ENCODE results near the gene BECN2. TPM values are rescaled to one million over a fixed set of nuclear protein-coding genes. Genes with fewer than 3 reads are reported as not detected.

BECN2 gene
- polyA plus RNA-seq, 2 donors: not detected

GRCh38 chr1:241934866-241935265, 22.7 kb upstream of the BECN2 start:
- Histone ChIP-seq H3K27ac (ENCODE audit: low read depth in 2 of 2, low read length in 1 of 2) (no peak overlapping the region), H3K27me3 (ENCODE audit: control insufficient read depth in 1 of 2, insufficient read depth in 2 of 2, low read length in 2 of 2) (no peaks in the 10 kb centered on the region), H3K4me3 (ENCODE audit: low read depth in 1 of 2, low read length in 2 of 2) (no peak overlapping the region), H3K9me3 (ENCODE audit: control insufficient read depth in 2 of 2, insufficient read depth in 1 of 2, low read depth in 1 of 2, low read length in 1 of 2) (no peaks in the 10 kb centered on the region), H3K36me3 (ENCODE audit: control insufficient read depth in 2 of 2, insufficient read depth in 2 of 2, low read length in 1 of 2) (no peaks in the 10 kb centered on the region), H3K4me1 (ENCODE audit: control insufficient read depth in 2 of 2, insufficient read depth in 2 of 2, low read length in 1 of 2) (peaks cover 0 to 2% of the 10 kb centered on the region in 2 donors)
- 69% methylated on average over 7 of the region's 7 CpGs for WGBS, 2 donors

DNA sequence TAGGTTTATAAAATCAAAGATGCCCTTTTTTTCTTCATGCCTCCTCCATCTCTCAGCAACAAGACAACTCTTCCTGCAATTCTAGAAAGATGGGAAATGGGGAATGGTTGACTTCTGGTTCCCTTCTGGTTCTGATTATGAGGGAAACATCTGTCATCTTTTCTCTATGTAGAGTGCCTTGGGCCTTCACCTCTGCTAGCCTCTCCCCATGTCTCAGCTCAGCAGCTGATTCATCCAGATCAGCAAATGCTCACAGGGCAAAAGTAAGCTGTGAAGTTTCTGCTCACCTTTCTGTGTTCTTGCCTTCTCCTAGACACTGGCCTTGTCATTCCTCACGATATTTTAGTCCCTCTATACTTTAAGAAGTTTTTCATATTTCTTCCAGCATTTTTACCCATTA, 17.8 kb upstream of the BECN2 start:
- H3K27ac ChIP-seq (ENCODE audit: low read depth in 2 of 2, low read length in 1 of 2): no peak overlapping the region
- H3K4me1 ChIP-seq (ENCODE audit: control insufficient read depth in 2 of 2, insufficient read depth in 2 of 2, low read length in 1 of 2): no peaks in the 10 kb centered on the region
- H3K9me3 ChIP-seq (ENCODE audit: control insufficient read depth in 2 of 2, insufficient read depth in 1 of 2, low read depth in 1 of 2, low read length in 1 of 2): no peaks in the 10 kb centered on the region
- H3K4me3 ChIP-seq (ENCODE audit: low read depth in 1 of 2, low read length in 2 of 2): no peak overlapping the region
- H3K27me3 ChIP-seq (ENCODE audit: control insufficient read depth in 1 of 2, insufficient read depth in 2 of 2, low read length in 2 of 2): no peaks in the 10 kb centered on the region
- 71 to 85% methylated on average over 1 of the region's 1 CpG for WGBS, 2 donors
- no peaks in the 10 kb centered on the region for H3K36me3 ChIP-seq (ENCODE audit: control insufficient read depth in 2 of 2, insufficient read depth in 2 of 2, low read length in 1 of 2)

GRCh38 chr1:241942738-241943137, 14.8 kb upstream of the BECN2 start:
- no peaks in the 10 kb centered on the region for H3K9me3 ChIP-seq (ENCODE audit: control insufficient read depth in 2 of 2, insufficient read depth in 1 of 2, low read depth in 1 of 2, low read length in 1 of 2)
- H3K27me3 ChIP-seq (ENCODE audit: control insufficient read depth in 1 of 2, insufficient read depth in 2 of 2, low read length in 2 of 2): no peaks in the 10 kb centered on the region
- no peaks in the 10 kb centered on the region for H3K4me1 ChIP-seq (ENCODE audit: control insufficient read depth in 2 of 2, insufficient read depth in 2 of 2, low read length in 1 of 2)
- WGBS, 2 donors: 71 to 73% methylated on average over 4 of the region's 4 CpGs
- no peak overlapping the region for H3K4me3 ChIP-seq (ENCODE audit: low read depth in 1 of 2, low read length in 2 of 2)
- no peaks in the 10 kb centered on the region for H3K36me3 ChIP-seq (ENCODE audit: control insufficient read depth in 2 of 2, insufficient read depth in 2 of 2, low read length in 1 of 2)
- H3K27ac ChIP-seq (ENCODE audit: low read depth in 2 of 2, low read length in 1 of 2): no peak overlapping the region

DNA sequence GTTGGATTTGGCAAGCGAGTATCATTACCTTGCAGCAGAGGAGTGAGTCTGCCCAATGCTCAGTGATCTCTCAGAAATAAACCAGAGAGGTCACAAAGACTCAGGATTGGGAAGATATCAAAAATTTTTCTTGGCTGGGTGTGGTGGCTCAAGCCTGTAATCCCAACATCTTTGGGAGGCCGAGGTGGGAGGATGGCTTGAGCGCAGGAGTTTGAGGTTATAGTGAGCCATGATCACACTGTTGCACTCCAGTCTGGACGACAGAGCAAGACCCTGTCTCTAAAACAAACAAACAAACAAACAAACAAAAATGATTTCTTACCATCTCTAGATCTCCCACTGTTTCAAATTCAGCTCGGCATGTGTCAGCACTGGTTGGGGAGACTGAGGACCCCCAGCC, 13.3 kb upstream of the BECN2 start:
- no peaks in the 10 kb centered on the region for H3K9me3 ChIP-seq (ENCODE audit: control insufficient read depth in 2 of 2, insufficient read depth in 1 of 2, low read depth in 1 of 2, low read length in 1 of 2)
- no peaks in the 10 kb centered on the region for H3K36me3 ChIP-seq (ENCODE audit: control insufficient read depth in 2 of 2, insufficient read depth in 2 of 2, low read length in 1 of 2)
- H3K4me3 ChIP-seq (ENCODE audit: low read depth in 1 of 2, low read length in 2 of 2): no peak overlapping the region
- no peak overlapping the region for H3K27ac ChIP-seq (ENCODE audit: low read depth in 2 of 2, low read length in 1 of 2)
- 75 to 82% methylated on average over 5 of the region's 5 CpGs for WGBS, 2 donors
- H3K27me3 ChIP-seq (ENCODE audit: control insufficient read depth in 1 of 2, insufficient read depth in 2 of 2, low read length in 2 of 2): no peaks in the 10 kb centered on the region
- no peaks in the 10 kb centered on the region for H3K4me1 ChIP-seq (ENCODE audit: control insufficient read depth in 2 of 2, insufficient read depth in 2 of 2, low read length in 1 of 2)

DNA sequence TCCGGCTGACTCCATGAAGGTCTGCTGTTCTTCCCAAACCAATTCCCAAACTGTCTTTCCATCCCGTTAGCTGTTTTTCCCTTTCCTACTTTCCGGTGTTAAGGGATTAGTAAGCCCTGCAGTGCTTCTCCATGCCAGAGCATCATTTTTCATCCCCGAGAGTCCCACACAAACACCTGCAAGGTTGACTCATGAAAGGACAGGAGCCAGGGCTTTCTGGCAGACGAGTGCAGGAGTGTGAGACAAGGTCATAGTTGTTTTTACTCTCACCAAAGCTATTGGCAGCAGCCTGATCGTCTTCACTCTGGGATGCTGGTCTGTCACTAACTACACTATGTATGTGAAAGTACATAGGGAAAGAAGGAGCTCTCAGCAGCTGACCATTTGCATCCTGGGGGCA, 10.2 kb upstream of the BECN2 start:
- Histone ChIP-seq H3K4me1 (ENCODE audit: control insufficient read depth in 2 of 2, insufficient read depth in 2 of 2, low read length in 1 of 2) (no peaks in the 10 kb centered on the region), H3K36me3 (ENCODE audit: control insufficient read depth in 2 of 2, insufficient read depth in 2 of 2, low read length in 1 of 2) (no peaks in the 10 kb centered on the region), H3K4me3 (ENCODE audit: low read depth in 1 of 2, low read length in 2 of 2) (no peak overlapping the region), H3K27ac (ENCODE audit: low read depth in 2 of 2, low read length in 1 of 2) (no peak overlapping the region), H3K27me3 (ENCODE audit: control insufficient read depth in 1 of 2, insufficient read depth in 2 of 2, low read length in 2 of 2) (no peaks in the 10 kb centered on the region), H3K9me3 (ENCODE audit: control insufficient read depth in 2 of 2, insufficient read depth in 1 of 2, low read depth in 1 of 2, low read length in 1 of 2) (no peaks in the 10 kb centered on the region)
- WGBS, 2 donors: 39 to 55% methylated on average over 6 of the region's 6 CpGs

GRCh38 chr1:241950390-241950789, 7.2 kb upstream of the BECN2 start:
- H3K27me3 ChIP-seq (ENCODE audit: control insufficient read depth in 1 of 2, insufficient read depth in 2 of 2, low read length in 2 of 2): no peaks in the 10 kb centered on the region
- no peaks in the 10 kb centered on the region for H3K36me3 ChIP-seq (ENCODE audit: control insufficient read depth in 2 of 2, insufficient read depth in 2 of 2, low read length in 1 of 2)
- 34 to 45% methylated on average over 5 of the region's 5 CpGs for WGBS, 2 donors
- H3K4me1 ChIP-seq (ENCODE audit: control insufficient read depth in 2 of 2, insufficient read depth in 2 of 2, low read length in 1 of 2): no peaks in the 10 kb centered on the region
- H3K27ac ChIP-seq (ENCODE audit: low read depth in 2 of 2, low read length in 1 of 2): no peak overlapping the region
- no peaks in the 10 kb centered on the region for H3K9me3 ChIP-seq (ENCODE audit: control insufficient read depth in 2 of 2, insufficient read depth in 1 of 2, low read depth in 1 of 2, low read length in 1 of 2)
- no peak overlapping the region for H3K4me3 ChIP-seq (ENCODE audit: low read depth in 1 of 2, low read length in 2 of 2)

DNA sequence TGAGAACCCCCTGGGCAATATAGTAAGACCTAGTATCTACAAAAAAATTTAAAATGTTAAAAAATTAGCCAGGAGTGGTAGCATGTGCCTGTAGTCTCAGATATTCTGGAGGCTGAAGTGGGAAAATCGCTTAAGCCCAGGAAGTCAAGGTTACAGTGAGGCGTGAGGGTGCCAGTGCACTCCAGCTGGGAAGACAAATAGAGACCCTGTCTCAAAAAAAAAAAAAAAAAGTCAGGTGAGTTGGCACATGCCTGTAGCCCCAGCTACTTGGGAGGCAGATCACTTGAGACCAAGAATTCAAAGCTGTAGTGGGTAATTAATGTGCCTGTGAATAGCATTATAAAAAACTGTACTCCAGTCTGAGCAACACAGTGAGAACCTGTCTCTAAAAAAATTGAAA, 4.6 kb downstream of the BECN2 start:
- no peaks in the 10 kb centered on the region for H3K4me1 ChIP-seq (ENCODE audit: control insufficient read depth in 2 of 2, insufficient read depth in 2 of 2, low read length in 1 of 2)
- no peaks in the 10 kb centered on the region for H3K9me3 ChIP-seq (ENCODE audit: control insufficient read depth in 2 of 2, insufficient read depth in 1 of 2, low read depth in 1 of 2, low read length in 1 of 2)
- 56 to 84% methylated on average over 2 of the region's 2 CpGs for WGBS, 2 donors
- H3K27ac ChIP-seq (ENCODE audit: low read depth in 2 of 2, low read length in 1 of 2): no peak overlapping the region
- H3K36me3 ChIP-seq (ENCODE audit: control insufficient read depth in 2 of 2, insufficient read depth in 2 of 2, low read length in 1 of 2): no peaks in the 10 kb centered on the region
- no peak overlapping the region for H3K4me3 ChIP-seq (ENCODE audit: low read depth in 1 of 2, low read length in 2 of 2)
- H3K27me3 ChIP-seq (ENCODE audit: control insufficient read depth in 1 of 2, insufficient read depth in 2 of 2, low read length in 2 of 2): no peaks in the 10 kb centered on the region

DNA sequence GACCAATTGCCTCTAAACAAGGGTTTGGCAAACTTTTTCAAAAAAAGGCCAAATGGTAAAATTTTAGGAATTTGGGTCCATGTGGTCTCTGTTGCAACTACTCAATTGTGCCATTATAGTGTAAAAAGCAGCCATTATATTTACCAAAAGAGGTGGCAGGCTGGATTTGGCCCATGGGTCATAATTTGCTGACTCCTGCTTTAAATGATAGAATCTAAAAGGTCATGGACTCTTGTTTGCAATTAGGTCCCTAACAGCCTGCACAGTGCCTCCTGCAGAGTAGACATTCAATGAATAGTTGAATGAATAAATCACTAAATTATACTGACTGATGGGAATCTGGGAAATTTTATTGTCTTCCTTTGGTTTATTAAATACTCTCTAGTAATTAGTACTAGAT, 6.2 kb downstream of the BECN2 start:
- Histone ChIP-seq H3K27me3 (ENCODE audit: control insufficient read depth in 1 of 2, insufficient read depth in 2 of 2, low read length in 2 of 2) (no peaks in the 10 kb centered on the region), H3K27ac (ENCODE audit: low read depth in 2 of 2, low read length in 1 of 2) (no peak overlapping the region), H3K4me3 (ENCODE audit: low read depth in 1 of 2, low read length in 2 of 2) (no peak overlapping the region), H3K4me1 (ENCODE audit: control insufficient read depth in 2 of 2, insufficient read depth in 2 of 2, low read length in 1 of 2) (no peaks in the 10 kb centered on the region), H3K9me3 (ENCODE audit: control insufficient read depth in 2 of 2, insufficient read depth in 1 of 2, low read depth in 1 of 2, low read length in 1 of 2) (no peaks in the 10 kb centered on the region), H3K36me3 (ENCODE audit: control insufficient read depth in 2 of 2, insufficient read depth in 2 of 2, low read length in 1 of 2) (no peaks in the 10 kb centered on the region)

DNA sequence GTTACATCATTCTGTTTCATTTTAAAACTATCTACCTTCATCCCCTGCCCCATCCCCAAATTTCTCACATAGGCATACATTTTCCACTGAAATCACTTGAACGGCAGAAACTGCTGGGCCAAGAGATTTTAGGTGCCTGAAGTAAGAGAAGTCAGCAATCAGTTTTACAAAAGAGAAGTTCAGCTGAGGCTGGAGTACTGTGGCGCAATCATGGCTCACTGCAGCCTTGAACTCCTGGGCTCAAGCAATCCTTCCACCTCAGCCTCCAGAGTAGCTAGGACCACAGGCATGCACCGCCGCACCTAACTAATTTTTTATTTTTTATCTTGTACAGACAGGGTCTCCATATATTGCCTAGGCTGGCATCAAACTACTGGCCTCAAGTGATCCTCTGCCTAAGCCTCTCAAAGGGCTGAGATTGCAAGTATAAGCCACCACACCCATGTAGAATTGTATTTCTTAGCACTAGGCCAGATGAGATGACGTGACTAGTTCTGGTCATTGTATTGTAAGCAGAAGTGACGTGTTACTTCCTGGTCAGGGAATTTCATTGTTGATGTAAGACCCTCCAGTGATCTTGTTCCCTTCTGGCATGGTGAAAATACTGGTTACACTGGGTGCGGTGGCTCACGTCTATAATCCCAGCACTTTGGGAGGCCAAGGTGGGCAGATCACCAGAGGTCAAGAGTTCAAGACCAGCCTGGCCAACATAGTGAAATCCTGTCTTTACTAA, 7.1 kb downstream of the BECN2 start:
- no peaks in the 10 kb centered on the region for H3K36me3 ChIP-seq (ENCODE audit: control insufficient read depth in 2 of 2, insufficient read depth in 2 of 2, low read length in 1 of 2)
- H3K27ac ChIP-seq (ENCODE audit: low read depth in 2 of 2, low read length in 1 of 2): no peak overlapping the region
- H3K4me1 ChIP-seq (ENCODE audit: control insufficient read depth in 2 of 2, insufficient read depth in 2 of 2, low read length in 1 of 2): no peaks in the 10 kb centered on the region
- H3K27me3 ChIP-seq (ENCODE audit: control insufficient read depth in 1 of 2, insufficient read depth in 2 of 2, low read length in 2 of 2): no peaks in the 10 kb centered on the region
- WGBS, 2 donors: 73 to 74% methylated on average over 8 of the region's 8 CpGs
- H3K9me3 ChIP-seq (ENCODE audit: control insufficient read depth in 2 of 2, insufficient read depth in 1 of 2, low read depth in 1 of 2, low read length in 1 of 2): no peaks in the 10 kb centered on the region
- H3K4me3 ChIP-seq (ENCODE audit: low read depth in 1 of 2, low read length in 2 of 2): no peak overlapping the region

GRCh38 chr1:241968611-241969010, 11.0 kb downstream of the BECN2 start:
- no peaks in the 10 kb centered on the region for H3K27me3 ChIP-seq (ENCODE audit: control insufficient read depth in 1 of 2, insufficient read depth in 2 of 2, low read length in 2 of 2)
- no peaks in the 10 kb centered on the region for H3K9me3 ChIP-seq (ENCODE audit: control insufficient read depth in 2 of 2, insufficient read depth in 1 of 2, low read depth in 1 of 2, low read length in 1 of 2)
- no peak overlapping the region for H3K4me3 ChIP-seq (ENCODE audit: low read depth in 1 of 2, low read length in 2 of 2)
- no peak overlapping the region for H3K27ac ChIP-seq (ENCODE audit: low read depth in 2 of 2, low read length in 1 of 2)
- H3K4me1 ChIP-seq (ENCODE audit: control insufficient read depth in 2 of 2, insufficient read depth in 2 of 2, low read length in 1 of 2): no peaks in the 10 kb centered on the region
- no peaks in the 10 kb centered on the region for H3K36me3 ChIP-seq (ENCODE audit: control insufficient read depth in 2 of 2, insufficient read depth in 2 of 2, low read length in 1 of 2)
- WGBS, 2 donors: 39 to 49% methylated on average over 4 of the region's 4 CpGs

All from esophagus (tissue), 2 donors.